CD4-positive, alpha-beta T cell treated with Interleukin-12 subunit alpha and Interleukin-12 subunit beta, for 1 hour (primary cell): ENCODE results near the gene SSC5D.
"Not testable (repeated sequence)": the region's sequence is repeated elsewhere in the genome, so short reads cannot be mapped to it uniquely, and the experiment has no call there.

ENCODE experiments used
- DNase-seq: peaks from one replicate; pipeline ENCODE4 v3.0.0-alpha.2; 2020

SSC5D gene

GRCh38 chr19:55508120-55508519 lies 19.9 kb downstream of the SSC5D start:
- no peak for DNase-seq

DNA sequence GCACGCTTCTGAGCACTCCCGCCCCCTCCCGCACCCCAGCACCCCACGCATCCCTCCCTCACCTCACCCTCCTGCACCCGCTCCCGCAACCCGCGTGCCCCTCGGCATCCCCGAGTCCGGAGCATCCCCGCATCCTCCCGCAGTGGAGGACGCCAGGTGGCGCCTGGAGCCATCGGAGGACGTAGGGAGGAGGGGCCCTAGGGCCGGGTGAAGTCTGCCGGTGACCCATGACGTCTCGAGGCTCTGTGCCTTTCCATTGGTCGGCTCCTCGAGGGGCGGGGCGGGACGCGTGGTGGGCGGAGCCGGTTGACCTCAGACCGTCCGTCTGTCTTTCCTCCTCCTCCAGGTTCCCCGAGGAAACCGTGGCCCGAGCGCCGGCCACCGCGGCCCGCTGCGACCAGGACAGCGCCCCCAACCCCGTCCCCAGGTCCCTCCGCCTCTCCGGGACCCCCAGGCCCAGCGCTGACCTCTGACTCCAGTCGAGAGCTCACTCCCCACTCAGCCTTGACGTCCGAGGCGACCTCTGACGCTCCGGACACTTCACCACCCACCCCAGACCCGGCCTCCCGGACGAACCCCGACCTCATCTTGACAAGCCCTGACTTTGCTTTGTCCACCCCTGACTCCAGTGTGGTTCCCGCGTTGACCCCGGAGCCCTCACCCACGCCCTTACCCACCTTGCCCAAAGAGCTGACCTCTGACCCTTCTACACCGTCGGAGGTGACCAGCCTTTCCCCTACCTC lies 28.8 kb downstream of the SSC5D start:
- DNase-seq: peak; percentile 94

GRCh38 chr19:55519451-55520311 lies 31.4 kb downstream of the SSC5D start:
- no peak for DNase-seq

DNA sequence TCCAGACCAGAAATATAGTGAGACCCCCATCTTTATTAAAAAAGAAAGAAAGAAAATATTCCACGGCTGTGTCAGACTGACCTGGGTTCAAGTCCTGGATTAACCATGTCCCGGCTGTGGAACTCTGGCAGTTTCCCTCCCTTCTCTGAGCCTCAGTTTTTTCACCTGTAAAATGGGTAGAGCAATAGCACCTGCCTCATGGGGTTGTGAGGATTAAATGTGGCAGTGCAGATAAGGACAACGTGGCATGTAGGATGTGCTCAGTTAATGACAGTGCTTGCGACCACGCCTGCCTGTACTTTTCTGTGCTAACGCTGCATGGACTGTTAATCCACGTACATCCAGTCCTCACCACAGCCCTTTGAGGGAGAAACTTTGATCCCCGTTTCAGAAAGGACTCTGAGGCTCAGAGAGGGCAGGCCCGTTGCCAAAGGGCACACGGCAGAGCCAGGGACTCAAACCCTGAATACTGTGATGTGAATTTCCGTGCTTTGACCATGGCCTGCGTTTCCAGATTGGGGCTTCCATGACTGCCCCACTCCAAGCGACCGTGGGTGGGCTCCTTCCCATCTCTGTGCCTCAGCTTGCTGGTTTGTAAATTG lies 32.6 kb downstream of the SSC5D start:
- DNase-seq: no peak

- no peak for DNase-seq
Observed at GRCh38 chr19:55525289-55526101, 37.3 kb downstream of the SSC5D start.

GRCh38 chr19:55526216-55527196 lies 38.3 kb downstream of the SSC5D start:
- DNase-seq: no peak

GRCh38 chr19:55527197-55528029 lies 39.2 kb downstream of the SSC5D start:
- DNase-seq: no peak

DNA sequence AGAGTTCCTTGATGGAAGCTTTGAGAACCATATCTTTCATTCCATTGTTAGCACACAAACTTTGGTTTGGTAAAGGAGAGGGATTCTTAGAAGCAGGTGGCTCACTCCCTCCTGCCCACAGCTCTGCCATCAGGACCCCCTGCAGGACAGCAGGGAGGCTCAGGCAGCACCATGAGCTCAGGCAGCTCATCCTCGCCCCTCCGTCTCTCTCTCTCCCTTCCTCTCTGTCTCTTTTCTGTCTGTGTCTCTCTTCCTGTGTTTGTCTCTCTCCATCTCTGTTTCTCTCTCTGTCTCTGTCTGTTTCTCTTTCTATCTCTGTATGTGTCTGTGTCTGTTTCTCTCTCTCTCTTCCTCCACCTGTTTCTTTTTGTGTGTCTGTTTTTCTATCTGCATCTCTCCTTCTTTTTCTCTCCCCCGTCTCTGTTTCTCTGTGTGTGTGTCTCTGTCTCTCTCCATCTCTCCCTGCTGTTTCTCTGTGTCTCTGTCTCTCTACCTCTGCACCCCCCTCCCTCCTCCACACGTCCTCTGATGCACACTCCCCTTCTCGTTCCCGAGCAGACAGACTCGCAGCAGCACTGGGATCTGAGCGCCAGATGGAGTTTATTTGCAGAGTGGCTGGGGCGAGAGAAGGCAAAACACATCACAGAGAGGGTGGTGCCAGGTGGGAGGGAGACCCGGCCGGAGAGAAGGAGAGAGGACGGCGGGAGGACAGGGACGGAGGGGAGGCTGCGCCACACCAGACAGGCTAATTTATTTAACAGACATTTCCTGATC lies 40.0 kb downstream of the SSC5D start:
- DNase-seq: no peak

- no peak for DNase-seq
Observed at GRCh38 chr19:55529636-55530234, 41.5 kb downstream of the SSC5D start.

- no peak for DNase-seq
Observed at GRCh38 chr19:55530996-55531395, 42.8 kb downstream of the SSC5D start.

GRCh38 chr19:55534280-55534679 lies 46.0 kb downstream of the SSC5D start:
- DNase-seq: not testable (repeated sequence)

- no peak for DNase-seq
Observed at GRCh38 chr19:55535173-55535964, 47.1 kb downstream of the SSC5D start.

- DNase-seq: no peak
Observed at GRCh38 chr19:55535965-55536350, 47.7 kb downstream of the SSC5D start.

DNA sequence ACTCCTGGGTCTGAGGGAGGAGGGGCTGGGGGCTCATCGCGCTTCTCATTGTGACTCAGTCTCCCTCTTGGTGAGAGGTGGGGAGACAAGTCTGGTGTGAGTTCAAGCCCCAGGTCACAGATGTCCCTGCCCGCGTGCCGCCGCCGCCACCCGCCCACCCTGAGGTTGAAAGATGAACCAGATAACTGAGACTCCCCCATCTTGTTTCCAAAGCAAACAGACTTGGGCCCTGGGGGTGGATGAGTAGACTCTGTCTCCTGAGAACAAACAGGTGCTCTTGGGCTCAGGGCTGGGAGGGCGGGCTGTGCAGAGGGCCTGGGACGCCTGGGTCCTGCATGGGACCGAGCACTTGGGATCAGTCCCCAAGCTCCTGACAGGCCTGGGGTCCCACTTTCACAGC lies 48.1 kb downstream of the SSC5D start:
- DNase-seq: no peak

- DNase-seq: no peak
Observed at GRCh38 chr19:55536951-55537740, 48.9 kb downstream of the SSC5D start, which contains the start of gene SBK2. SBK2 (minus strand) TSS chr19:55537133; CDS start chr19:55536294, 839 bp downstream.

DNA sequence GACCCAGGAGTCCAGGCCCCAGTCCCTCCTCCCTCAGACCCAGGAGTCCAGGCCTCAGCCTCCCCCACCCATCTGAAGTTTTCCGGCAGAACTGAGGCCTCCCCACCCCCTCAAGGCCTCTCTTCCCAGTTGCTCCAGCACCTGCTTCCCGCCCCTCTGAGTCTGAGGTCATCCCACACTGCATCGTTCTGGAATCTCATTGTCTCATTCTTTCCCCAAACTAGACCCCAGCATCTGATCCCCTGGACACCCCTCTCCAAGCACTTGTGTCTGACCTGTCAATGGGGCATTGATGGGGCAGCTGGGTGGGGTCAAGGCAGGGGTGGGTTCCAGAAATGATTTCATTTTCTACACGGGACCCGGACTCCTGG lies 49.5 kb downstream of the SSC5D start:
- DNase-seq: no peak

DNA sequence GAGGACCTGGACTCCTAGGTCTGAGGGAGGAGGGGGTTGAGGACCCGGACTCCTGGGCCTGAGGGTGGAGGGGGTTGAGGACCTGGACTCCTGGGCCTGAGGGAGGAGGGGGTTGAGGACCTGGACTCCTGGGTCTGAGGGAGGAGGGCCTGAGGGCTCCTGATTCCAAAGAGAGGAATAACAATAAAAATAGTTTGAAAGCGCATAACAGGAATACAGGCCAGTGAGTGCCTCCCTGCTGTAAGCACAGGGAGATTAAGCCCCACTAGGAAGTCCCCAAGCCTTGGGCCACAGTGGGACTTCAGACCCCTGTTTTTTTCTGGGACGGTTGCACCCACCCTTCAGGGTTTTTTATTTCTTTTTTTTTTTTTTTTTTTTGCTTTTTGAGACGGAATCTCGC lies 49.9 kb downstream of the SSC5D start:
- DNase-seq: no peak
